ENCODE results near the gene KCNMA1.

DNA sequence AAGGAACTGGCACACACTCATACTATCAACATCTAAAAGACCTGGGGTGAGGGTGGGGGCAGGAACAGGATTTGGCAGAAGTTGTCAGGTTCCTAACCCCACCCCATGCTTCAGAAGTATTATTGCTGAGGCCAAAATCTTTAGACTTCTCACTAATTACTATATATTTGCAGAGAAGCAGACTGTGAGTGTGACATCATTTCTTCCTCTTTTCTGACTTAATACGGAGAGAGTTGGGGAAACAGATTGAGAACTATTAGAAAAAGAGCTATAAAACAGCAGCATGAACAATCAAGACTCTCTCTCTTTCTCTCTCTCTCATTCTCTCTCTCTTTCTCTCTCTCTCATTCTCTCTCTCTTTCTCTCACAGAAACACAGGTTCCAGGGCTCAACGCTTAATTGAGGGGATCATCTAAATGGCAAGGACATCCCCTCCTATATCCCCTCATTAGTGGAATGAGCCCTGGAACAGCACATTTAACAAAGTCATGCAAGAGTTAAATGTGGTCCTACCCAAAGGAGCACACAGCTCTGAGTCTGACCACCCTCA lies 94.8 kb downstream of the KCNMA1 start:
- TF ChIP-seq, protein P1, sequence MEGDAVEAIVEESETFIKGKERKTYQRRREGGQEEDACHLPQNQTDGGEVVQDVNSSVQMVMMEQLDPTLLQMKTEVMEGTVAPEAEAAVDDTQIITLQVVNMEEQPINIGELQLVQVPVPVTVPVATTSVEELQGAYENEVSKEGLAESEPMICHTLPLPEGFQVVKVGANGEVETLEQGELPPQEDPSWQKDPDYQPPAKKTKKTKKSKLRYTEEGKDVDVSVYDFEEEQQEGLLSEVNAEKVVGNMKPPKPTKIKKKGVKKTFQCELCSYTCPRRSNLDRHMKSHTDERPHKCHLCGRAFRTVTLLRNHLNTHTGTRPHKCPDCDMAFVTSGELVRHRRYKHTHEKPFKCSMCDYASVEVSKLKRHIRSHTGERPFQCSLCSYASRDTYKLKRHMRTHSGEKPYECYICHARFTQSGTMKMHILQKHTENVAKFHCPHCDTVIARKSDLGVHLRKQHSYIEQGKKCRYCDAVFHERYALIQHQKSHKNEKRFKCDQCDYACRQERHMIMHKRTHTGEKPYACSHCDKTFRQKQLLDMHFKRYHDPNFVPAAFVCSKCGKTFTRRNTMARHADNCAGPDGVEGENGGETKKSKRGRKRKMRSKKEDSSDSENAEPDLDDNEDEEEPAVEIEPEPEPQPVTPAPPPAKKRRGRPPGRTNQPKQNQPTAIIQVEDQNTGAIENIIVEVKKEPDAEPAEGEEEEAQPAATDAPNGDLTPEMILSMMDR (IDR thresholded peaks at IDR 0.05; ENCODE audit: insufficient read depth, low read length, poor library complexity, severe bottlenecking), result no peak
- TF ChIP-seq EZH2phosphoT487 (conservative IDR thresholded peaks at IDR 0.05; ENCODE audit: low read length), result no peak

Measured in SU-DHL-6 (cell line).